ENCODE results near the gene SORCS1.

SORCS1 gene

GRCh38 chr10:106551501-106552062 is 612.9 kb downstream of the SORCS1 start:
- no peak overlapping the region for H3K4me3 ChIP-seq (ENCODE audit: low read depth, low read length)
- DNase-seq (ENCODE audit: low read depth): no peak

GRCh38 chr10:106548832-106549231 is 615.7 kb downstream of the SORCS1 start:
- TF ChIP-seq CTCF (IDR thresholded peaks at IDR 0.05; ENCODE audit: control insufficient read depth, extremely low read depth, insufficient read depth): no peak
- H3K4me3 ChIP-seq (ENCODE audit: low read depth, low read length): no peak overlapping the region
- DNase-seq (ENCODE audit: low read depth): no peak

More at GRCh38 chr10:106551501-106552062, 612.9 kb downstream of the SORCS1 start:
- TF ChIP-seq CTCF (IDR thresholded peaks at IDR 0.05; ENCODE audit: control insufficient read depth, extremely low read depth, insufficient read depth): no peak

- no peak overlapping the region for H3K4me3 ChIP-seq (ENCODE audit: low read depth, low read length)
- DNase-seq (ENCODE audit: low read depth): no peak
- TF ChIP-seq CTCF (IDR thresholded peaks at IDR 0.05; ENCODE audit: control insufficient read depth, extremely low read depth, insufficient read depth): no peak
These were observed 617.4 kb downstream of the SORCS1 start for GRCh38 chr10:106547047-106547635.

- no peak overlapping the region for H3K4me3 ChIP-seq (ENCODE audit: low read depth, low read length)
- no peak for DNase-seq (ENCODE audit: low read depth)
- no peak for TF ChIP-seq CTCF (IDR thresholded peaks at IDR 0.05; ENCODE audit: control insufficient read depth, extremely low read depth, insufficient read depth)
These were observed 622.0 kb downstream of the SORCS1 start for GRCh38 chr10:106542461-106542860.

GRCh38 chr10:106540645-106541044 is 623.9 kb downstream of the SORCS1 start:
- TF ChIP-seq CTCF (IDR thresholded peaks at IDR 0.05; ENCODE audit: control insufficient read depth, extremely low read depth, insufficient read depth): no peak
- DNase-seq (ENCODE audit: low read depth): no peak
- no peak overlapping the region for H3K4me3 ChIP-seq (ENCODE audit: low read depth, low read length)

- no peak for DNase-seq (ENCODE audit: low read depth)
- TF ChIP-seq CTCF (IDR thresholded peaks at IDR 0.05; ENCODE audit: control insufficient read depth, extremely low read depth, insufficient read depth): no peak
- H3K4me3 ChIP-seq (ENCODE audit: low read depth, low read length): no peak overlapping the region
These were observed 626.6 kb downstream of the SORCS1 start for GRCh38 chr10:106537866-106538265.

All from LNCaP clone FGC (cell line).